H1 (cell line): Measurements from ENCODE around the gene IRF2BP1. TPM values are rescaled to one million over a fixed set of nuclear protein-coding genes. Genes with fewer than 3 reads are reported as not detected.

Source experiments
- BCL11A ChIP-seq, 2 experiments: IDR thresholded peaks; one replicate each; pipeline ENCODE4 v1.6.1; 2011; ENCODE audit warnings: low read depth in 2 of 2, low read length in 2 of 2, mild to moderate bottlenecking in 2 of 2
- BRCA1 ChIP-seq: IDR thresholded peaks from 2 replicates; pipeline ENCODE4 v1.6.1; 2012; ENCODE audit warnings: low read depth, low read length, improper control_type of control experiment
- HDAC6 ChIP-seq: IDR thresholded peaks from one replicate; pipeline ENCODE4 v1.7.1; 2012; ENCODE audit warnings: low read depth, mild to moderate bottlenecking, inconsistent platforms, low read length, moderate library complexity
- SP1 ChIP-seq: IDR thresholded peaks from 2 replicates; pipeline ENCODE4 v1.6.1; 2011; ENCODE audit warnings: low read depth, low read length
- SUZ12 ChIP-seq: fragments of 200-600 bp; sonication (generic); IDR thresholded peaks from 2 replicates; pipeline ENCODE4 v1.6.1; 2012; ENCODE audit warnings: mild to moderate bottlenecking, inconsistent platforms, low read length, moderate library complexity, mixed read lengths
- TCF12 ChIP-seq: IDR thresholded peaks from 2 replicates; pipeline ENCODE4 v1.6.1; 2011; ENCODE audit warnings: low read depth, mild to moderate bottlenecking, low read length
- polyA plus RNA-seq, 7 experiments: library from polyadenylated mRNA; depleted of rRNA in 3 of 7; stranded (reverse) in 5 of 7; unstranded in 2 of 7; fragments of >200 nt in 5 of 7; fragments of 200-250 nt in 2 of 7; gene quantifications; 1 replicate in 5 of 7; 2 replicates in 1 of 7; 4 replicates in 1 of 7; pipeline versions ENCODE4 v1.2.1 to v1.2.3, GENCODE V29; 2011 to 2013; ENCODE audit warnings: missing spikeins in 2 of 7, mixed read lengths in 2 of 7
- total RNA-seq: library from RNA; stranded (reverse); fragmentation: NEBNext Ultra II Directional; extraction: Animal tissue kit (Norgen Biotek cat#: 25700); gene quantifications from 2 replicates; pipeline ENCODE4 v1.2.1, GENCODE V29; 2021

Gene IRF2BP1
- total and polyA plus RNA-seq, 2 of the 8 experiments (the other 6 are each of a cell fraction or from before 2014, with no cell fraction given): 12.1 to 24.4 TPM

DNA sequence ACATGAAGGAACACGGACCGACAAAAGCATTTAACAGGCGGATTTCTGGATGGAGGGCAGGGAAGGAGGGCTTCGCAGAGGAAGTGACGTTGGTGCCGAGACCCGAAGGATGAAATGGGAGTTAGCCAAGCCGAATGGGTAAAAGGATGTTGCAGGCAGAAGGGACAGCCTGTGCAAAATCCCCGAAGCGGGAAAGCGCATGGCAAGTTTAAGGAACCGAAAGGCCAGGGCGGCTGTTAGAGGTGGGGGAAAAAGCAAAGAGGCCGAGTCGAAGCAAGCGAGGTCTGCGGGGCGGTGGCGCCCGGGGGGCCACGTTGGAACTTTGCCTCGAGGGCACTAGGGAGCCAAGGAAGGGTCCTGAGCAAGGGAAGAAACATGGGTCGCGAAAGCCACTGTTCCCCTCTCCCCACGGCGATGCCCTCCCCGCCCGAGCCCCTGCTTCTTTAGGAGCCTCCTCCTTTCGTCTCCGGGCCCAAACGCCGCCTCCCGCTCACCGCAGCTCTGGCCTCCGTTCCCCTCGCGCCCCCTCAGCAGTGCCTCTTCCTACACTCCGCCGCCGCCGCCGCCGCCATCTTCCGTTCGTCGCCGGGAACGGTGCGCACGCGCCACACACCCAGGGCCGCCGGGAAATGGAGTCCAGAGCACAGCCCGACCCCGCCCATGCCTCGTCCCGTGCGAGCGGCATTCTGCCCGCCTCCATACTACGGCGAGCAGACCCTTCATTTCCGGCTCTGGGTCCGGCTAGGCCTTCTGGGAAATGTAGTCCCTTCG, 23.2 kb downstream of the IRF2BP1 start, which contains the start of gene SYMPK (continued):
- TF ChIP-seq HDAC6 (no peak), SP1 (peak; percentile 74), SUZ12 (no peak), BCL11A (IDR thresholded peaks at IDR 0.05; ENCODE audit: low read depth in 2 of 2, low read length in 2 of 2) (no peak), BRCA1 (no peak), TCF12 (no peak)
